Measurements from ENCODE around the gene TMA7B.

Gene TMA7B

GRCh38 chr22:39959640-39960447 is at the start of gene TMA7B:
TMA7B (plus strand) TSS chr22:39960397; CDS start chr22:39964375, 3,978 bp downstream.
- DNase-seq = peak; percentile 43

- DNase-seq = no peak
These were observed 49.2 kb upstream of the TMA7B start for GRCh38 chr22:39910876-39911613.

- no peak for DNase-seq
These were observed 46.9 kb upstream of the TMA7B start for GRCh38 chr22:39913321-39913720.

GRCh38 chr22:39913886-39914285 is 46.3 kb upstream of the TMA7B start:
- no peak for DNase-seq

- DNase-seq = no peak
These were observed 45.6 kb upstream of the TMA7B start for GRCh38 chr22:39914584-39914983.

- DNase-seq = no peak
These were observed 44.9 kb upstream of the TMA7B start for GRCh38 chr22:39915295-39915726.

- DNase-seq = no peak
These were observed 43.7 kb upstream of the TMA7B start for GRCh38 chr22:39916496-39916895.

GRCh38 chr22:39917197-39917643 is 43.0 kb upstream of the TMA7B start:
- DNase-seq = no peak

- DNase-seq = no peak
These were observed 42.3 kb upstream of the TMA7B start for GRCh38 chr22:39917776-39918495.

- peak; percentile 82 for DNase-seq
These were observed 40.0 kb upstream of the TMA7B start for GRCh38 chr22:39920134-39920743.

GRCh38 chr22:39923696-39924095 is 36.5 kb upstream of the TMA7B start:
- DNase-seq = no peak

- DNase-seq = no peak
These were observed 35.9 kb upstream of the TMA7B start for GRCh38 chr22:39924286-39924685.

- DNase-seq = no peak
These were observed 34.9 kb upstream of the TMA7B start for GRCh38 chr22:39925273-39925672.

- DNase-seq = no peak
These were observed 34.1 kb upstream of the TMA7B start for GRCh38 chr22:39925909-39926679.

- DNase-seq = no peak
These were observed 33.4 kb upstream of the TMA7B start for GRCh38 chr22:39926753-39927152.

GRCh38 chr22:39927544-39927943 is 32.7 kb upstream of the TMA7B start:
- peak; percentile 59 for DNase-seq

GRCh38 chr22:39928536-39929520 is 31.4 kb upstream of the TMA7B start:
- DNase-seq = no peak

GRCh38 chr22:39931251-39931650 is 28.9 kb upstream of the TMA7B start:
- DNase-seq = no peak

GRCh38 chr22:39932166-39932565 is 28.0 kb upstream of the TMA7B start:
- DNase-seq = no peak

- peak; percentile 81 for DNase-seq
These were observed 27.1 kb upstream of the TMA7B start for GRCh38 chr22:39932918-39933649.
